K562 (cell line): ENCODE results near the gene C16orf96. TPM values are rescaled to one million over a fixed set of nuclear protein-coding genes. Genes with fewer than 3 reads are reported as not detected.

Experiments
- ATAC-seq: fragments of 200-7000 bp; cut with Tn5 transposase; 3 replicates; pipeline ENCODE4 v1.9.1; 2020; ENCODE audit warnings: moderate library complexity
- BruUV-seq: library from RNA; stranded (reverse); fragments of 400-500 nt; replicated peaks from 2 replicates; lab custom pipeline; 2021; lab: Mats Ljungman, UMichigan
- CTCF ChIA-PET: fragments of 300-600 bp; formaldehyde crosslinking; extraction: SDS; loops from one replicate; lab custom pipeline; 2021; ENCODE audit warnings: low intra/inter-chr PET ratio; lab: Yijun Ruan, JAX
- POLR2A ChIA-PET: fragments of 300-600, 350-650 bp; sonication (Branson Sonifier 250); formaldehyde crosslinking; extraction: SDS; loops from one replicate; lab custom pipeline; 2021; ENCODE audit warnings: antibody characterized with exemption, inconsistent platforms; lab: Yijun Ruan, JAX
- DNase-seq, 4 experiments: peaks; one replicate each; pipeline versions ENCODE4 v3.0.0 to v3.0.0-alpha.2; 2011 to 2018; ENCODE audit warnings: low spot score in 3 of 4, mixed read lengths in 3 of 4; ENCODE audit errors: extremely low read depth in 1 of 4
- FAIRE-seq: peaks from 2 replicates; lab custom pipeline; 2011; peaks lifted over from hg19 to GRCh38; lab: Jason Lieb, UNC
- H2AFZ ChIP-seq: 2 replicates; pipeline ENCODE4 v1.6.0; 2011; ENCODE audit warnings: low read depth, low read length, control low read depth, inconsistent platforms
- H3K27ac ChIP-seq: fragments of 200-600 bp; 3 replicates; pipeline ENCODE4 v1.8.0; 2011; ENCODE audit warnings: low read depth, mild to moderate bottlenecking, control low read depth, inconsistent platforms, low read length, moderate library complexity, mixed read lengths; ENCODE audit errors: extremely low read depth
- H3K27me3 ChIP-seq, 2 experiments: fragments of 300-600 bp in 1 of 2; 2 replicates in 1 of 2; 3 replicates in 1 of 2; pipeline versions ENCODE4 v1.6.0 to v1.8.0; 2011; ENCODE audit warnings: inconsistent platforms in 2 of 2, low read length in 2 of 2, mild to moderate bottlenecking in 1 of 2, mixed read lengths in 1 of 2, moderate library complexity in 1 of 2; ENCODE audit not compliant: control insufficient read depth in 2 of 2, insufficient read depth in 2 of 2
- H3K36me3 ChIP-seq: fragments of 300-600 bp; 3 replicates; pipeline ENCODE4 v1.8.0; 2011; ENCODE audit warnings: mild to moderate bottlenecking, low read length, inconsistent platforms; ENCODE audit not compliant: control insufficient read depth, insufficient read depth
- H3K4me1 ChIP-seq, 2 experiments: fragments of 200-600 bp in 1 of 2; replicated peaks in 1 of 2; 2 replicates in 1 of 2; 3 replicates in 1 of 2; pipeline versions ENCODE4 v1.5.1 to v1.8.0; 2011; ENCODE audit warnings: inconsistent platforms in 2 of 2, low read length in 2 of 2, mild to moderate bottlenecking in 1 of 2, mixed read lengths in 1 of 2, moderate library complexity in 1 of 2; ENCODE audit not compliant: control insufficient read depth in 2 of 2, insufficient read depth in 2 of 2
- H3K4me2 ChIP-seq: 2 replicates; pipeline ENCODE4 v1.6.1; 2011; ENCODE audit warnings: low read length, control low read depth, inconsistent platforms, mixed read lengths; ENCODE audit not compliant: insufficient read depth
- H3K4me3 ChIP-seq: fragments of 200-600 bp; sonication (generic), shearing (Covaris generic); 2 replicates; pipeline ENCODE4 v1.5.1; 2016; ENCODE audit warnings: control low read depth, inconsistent platforms
- H3K79me2 ChIP-seq: fragments of 200-600 bp; 3 replicates; pipeline ENCODE4 v1.8.0; 2011; ENCODE audit warnings: low read length, inconsistent platforms; ENCODE audit not compliant: control insufficient read depth, insufficient read depth
- H3K9ac ChIP-seq, 2 experiments: 2 replicates each; pipeline versions ENCODE4 v1.6.0 to v1.6.1; 2011; ENCODE audit warnings: low read depth in 2 of 2, low read length in 2 of 2, control low read depth in 1 of 2, inconsistent platforms in 1 of 2, mild to moderate bottlenecking in 1 of 2, mixed read lengths in 1 of 2; ENCODE audit not compliant: insufficient read depth in 1 of 2
- H3K9me1 ChIP-seq: one replicate; pipeline ENCODE4 v1.6.0; 2011; ENCODE audit warnings: inconsistent platforms, mild to moderate bottlenecking, low read length, moderate library complexity; ENCODE audit not compliant: control insufficient read depth, insufficient read depth
- H3K9me3 ChIP-seq: replicated peaks from 2 replicates; pipeline ENCODE4 v1.5.1; 2011; ENCODE audit warnings: low read depth, low read length, inconsistent platforms; ENCODE audit not compliant: control insufficient read depth, insufficient read depth
- H4K20me1 ChIP-seq: replicated peaks from 2 replicates; pipeline ENCODE4 v1.6.1; 2011; ENCODE audit warnings: low read length, inconsistent platforms, mixed read lengths; ENCODE audit not compliant: control insufficient read depth, insufficient read depth
- ATF3 ChIP-seq, 2 experiments: fragments of 450-650 bp in 1 of 2; sonication (generic) in 1 of 2; formaldehyde crosslinking in 1 of 2; IDR thresholded peaks in 1 of 2; conservative IDR thresholded peaks in 1 of 2; 2 replicates each; pipeline versions ENCODE4 v1.6.1 to v1.8.1; 2016 to 2023; ENCODE audit warnings: mild to moderate bottlenecking in 2 of 2, moderate library complexity in 2 of 2, inconsistent platforms in 1 of 2, missing genetic modification reagents in 1 of 2
- FOS ChIP-seq: IDR thresholded peaks from 3 replicates; pipeline ENCODE4 v1.6.1; 2011; ENCODE audit not compliant: insufficient read length; ENCODE audit errors: extremely low read depth
- HDAC2 ChIP-seq: fragments of 450-650 bp; IDR thresholded peaks from 2 replicates; pipeline ENCODE4 v1.6.1; 2016; ENCODE audit warnings: mild to moderate bottlenecking
- NFIC ChIP-seq: fragments of 450-650 bp; IDR thresholded peaks from 2 replicates; pipeline ENCODE4 v1.6.1; 2017; ENCODE audit warnings: mild to moderate bottlenecking, inconsistent platforms
- SMAD2 ChIP-seq: fragments of 150-350 bp; IDR thresholded peaks from 2 replicates; pipeline ENCODE4 v1.6.1; 2014; ENCODE audit warnings: low read depth, mild to moderate bottlenecking, low read length
- ZNF57 ChIP-seq: fragments of 450-650 bp; formaldehyde crosslinking; IDR thresholded peaks from 2 replicates; pipeline ENCODE4 v1.4.0; 2020; ENCODE audit warnings: mild to moderate bottlenecking, moderate library complexity
- WGBS: fragments of 100-300 bp; shearing (Covaris generic); methylation state at CpG from one replicate; pipeline ENCODE4 v1.1.6; 2016; ENCODE audit warnings: low coverage, mixed read lengths; ENCODE audit not compliant: insufficient coverage; ENCODE audit errors: missing lambda C conversion rate; 5-methylcytosine and 5-hydroxymethylcytosine counted together
- in situ Hi-C: fragments of 300-500 bp; cut with MboI; formaldehyde crosslinking; loops from 4 replicates; pipeline ENCODE4 v1.15.0; 2018; ENCODE audit warnings: inconsistent platforms, mixed read lengths
- intact Hi-C: fragments of 100-400 bp; cut with micrococcal nuclease; formaldehyde crosslinking; loops from 2 replicates; pipeline ENCODE4 v1.14.2; 2022
- polyA plus RNA-seq, 8 experiments: library from polyadenylated mRNA; depleted of rRNA in 4 of 8; stranded (reverse) in 5 of 8; unstranded in 3 of 8; fragments of >200 nt; fragmentation: Nextera tagmentation in 2 of 8; fragmentation: Illumina TruSeq in 1 of 8; extraction: Ambion mirVana in 2 of 8; extraction: Trizol in 1 of 8; gene quantifications; 2 replicates each; pipeline versions ENCODE4 v1.2.1 to v1.2.3, GENCODE V29; 2011 to 2014; ENCODE audit warnings: inconsistent platforms in 1 of 8, missing spikeins in 1 of 8
- total RNA-seq, 7 experiments: library from RNA; depleted of rRNA in 6 of 7; stranded (reverse); fragments of >200 nt in 6 of 7; fragmentation: Illumina TruSeq in 2 of 7; extraction: Trizol in 2 of 7; gene quantifications; 2 replicates each; pipeline versions ENCODE4 v1.2.1 to v1.2.3, GENCODE V29; 2011 to 2021; ENCODE audit warnings: low replicate concordance in 1 of 7

Gene C16orf96
- total and polyA plus RNA-seq, 9 of the 15 experiments (the other 6 are each of a cell fraction or from before 2014, with no cell fraction given), result not detected

GRCh38 chr16:4552541-4552940, 3.6 kb upstream of the C16orf96 start (continued):
- TF ChIP-seq FOS (no peak), HDAC2 (no peak), ATF3 (IDR thresholded peaks at IDR 0.05) (no peak), ATF3 (CRISPR knock-in tag; conservative IDR thresholded peaks at IDR 0.05) (no peak), SMAD2 (no peak)

- H3K9me3 ChIP-seq, result no peaks in the 10 kb centered on the region; the same call in 1 of the 2 replicates
- ATAC-seq (no peak), FAIRE-seq (no peak), DNase-seq (peak in 1 of 4 experiments; percentile 3)
- H2AFZ ChIP-seq, result no peak overlapping the region
- intact Hi-C loops (no loop called here), in situ Hi-C loops (no loop called here)
- POLR2A ChIA-PET, result interaction anchor here (0.6 kb wide), 1 partner anchor 775 kb away, joined by 5 read pairs; no protein-coding TSS in a partner anchor
- peaks cover 31 to 51% of the 10 kb centered on the region in 2 experiments for H3K27me3 ChIP-seq
- WGBS, result 2% methylated on average over 14 of the region's 14 CpGs
- H3K4me2 ChIP-seq, result no peak overlapping the region
- no peaks in the 10 kb centered on the region for H4K20me1 ChIP-seq
- peaks cover 2% of the 10 kb centered on the region for H3K9me1 ChIP-seq
- H3K79me2 ChIP-seq, result no peaks in the 10 kb centered on the region
- CTCF ChIA-PET, result interaction anchor here (0.5 kb wide), 1 partner anchor 53 kb away, joined by 3 read pairs; no protein-coding TSS in a partner anchor
- H3K4me3 ChIP-seq, result no peak overlapping the region
- H3K36me3 ChIP-seq, result no peaks in the 10 kb centered on the region
- peaks cover 0 to 10% of the 10 kb centered on the region in 2 experiments; a peak in 3 of 5 replicates for H3K4me1 ChIP-seq
- H3K9ac ChIP-seq, result peak overlapping the region in 1 of 2 experiments; percentile 35; a peak in 1 of 4 replicates
- BruUV-seq, result no TSS peak
- TF ChIP-seq NFIC (0 out of 2 replicates have a peak, but pooled peaks have one; percentile 8), ZNF57 (CRISPR knock-in tag) (no peak)
- H3K27ac ChIP-seq, result no peak overlapping the region
Measured at GRCh38 chr16:4556580-4556979, 440 bp downstream of the C16orf96 start.
